ENCODE measurements around the gene GABRG3. TPM values are rescaled to one million over a fixed set of nuclear protein-coding genes. Genes with fewer than 3 reads are reported as not detected.

The GABRG3 gene
- total RNA-seq, 1 experiment from 2014 or later = not detected

DNA sequence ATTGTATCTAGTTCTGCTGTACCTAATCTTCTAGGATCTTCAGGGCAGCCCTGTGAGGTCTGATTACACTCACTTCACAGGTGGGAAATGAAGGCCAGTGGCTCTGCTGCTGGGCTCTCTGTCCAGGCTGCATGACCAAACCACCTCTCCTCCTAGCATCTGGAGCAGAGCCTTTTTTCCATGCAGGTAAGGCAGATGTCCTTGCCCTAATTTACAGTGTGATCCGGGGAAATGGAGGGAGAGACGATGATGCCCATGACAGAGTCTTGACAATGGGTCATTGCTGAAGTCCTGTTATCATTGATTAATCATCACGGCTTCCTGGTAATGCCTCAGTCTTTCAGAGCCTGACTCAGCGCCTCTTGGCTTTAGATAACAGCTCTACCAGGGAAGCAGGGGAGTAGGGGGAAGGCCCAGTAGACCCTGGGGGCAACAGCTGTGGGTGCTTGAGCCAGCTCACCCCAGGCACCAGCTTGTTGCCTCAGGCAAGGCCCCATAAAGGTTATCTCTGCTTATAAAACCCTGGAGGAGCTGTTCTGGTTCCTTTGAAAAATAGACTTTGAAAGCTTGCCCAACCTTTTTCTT, 153.4 kb downstream of the GABRG3 start:
- Histone ChIP-seq H3K79me2 (ENCODE audit: insufficient read depth, low read length) (no peaks in the 10 kb centered on the region), H3K4me2 (ENCODE audit: low read length) (no peak overlapping the region), H3K9me2 (ENCODE audit: insufficient read depth) (no peaks in the 10 kb centered on the region), H3K36me3 (ENCODE audit: control insufficient read depth in 1 of 2, insufficient read depth in 2 of 2, low read length in 2 of 2) (no peaks in the 10 kb centered on the region), H3K4me3 (replicated peaks in 1 of 2; ENCODE audit: low read depth in 1 of 2, low read length in 2 of 2) (no peak overlapping the region), H2AFZ (ENCODE audit: low read depth, low read length, poor library complexity, severe bottlenecking) (no peak overlapping the region), H3K27ac (ENCODE audit: low read depth, low read length) (no peak overlapping the region), H3K4me1 (ENCODE audit: control insufficient read depth in 1 of 2, insufficient read depth in 2 of 2, low read length in 2 of 2) (no peaks in the 10 kb centered on the region), H4K20me1 (ENCODE audit: insufficient read depth) (no peaks in the 10 kb centered on the region), H3K27me3 (ENCODE audit: insufficient read depth, low read length) (no peaks in the 10 kb centered on the region), H3K9me3 (ENCODE audit: control insufficient read depth in 1 of 2, insufficient read depth in 1 of 2, low read depth in 1 of 2, low read length in 2 of 2) (peaks cover 29 to 50% of the 10 kb centered on the region in 2 experiments; a peak in 2 of 4 replicates), H3K9ac (ENCODE audit: low read length) (no peak overlapping the region)
- DNase-seq (ENCODE audit: low read depth, low spot score) (no peak), ATAC-seq (no peak)
- no peak for TF ChIP-seq CEBPB (IDR thresholded peaks at IDR 0.05; ENCODE audit: low read depth)
- TF ChIP-seq, protein P1, sequence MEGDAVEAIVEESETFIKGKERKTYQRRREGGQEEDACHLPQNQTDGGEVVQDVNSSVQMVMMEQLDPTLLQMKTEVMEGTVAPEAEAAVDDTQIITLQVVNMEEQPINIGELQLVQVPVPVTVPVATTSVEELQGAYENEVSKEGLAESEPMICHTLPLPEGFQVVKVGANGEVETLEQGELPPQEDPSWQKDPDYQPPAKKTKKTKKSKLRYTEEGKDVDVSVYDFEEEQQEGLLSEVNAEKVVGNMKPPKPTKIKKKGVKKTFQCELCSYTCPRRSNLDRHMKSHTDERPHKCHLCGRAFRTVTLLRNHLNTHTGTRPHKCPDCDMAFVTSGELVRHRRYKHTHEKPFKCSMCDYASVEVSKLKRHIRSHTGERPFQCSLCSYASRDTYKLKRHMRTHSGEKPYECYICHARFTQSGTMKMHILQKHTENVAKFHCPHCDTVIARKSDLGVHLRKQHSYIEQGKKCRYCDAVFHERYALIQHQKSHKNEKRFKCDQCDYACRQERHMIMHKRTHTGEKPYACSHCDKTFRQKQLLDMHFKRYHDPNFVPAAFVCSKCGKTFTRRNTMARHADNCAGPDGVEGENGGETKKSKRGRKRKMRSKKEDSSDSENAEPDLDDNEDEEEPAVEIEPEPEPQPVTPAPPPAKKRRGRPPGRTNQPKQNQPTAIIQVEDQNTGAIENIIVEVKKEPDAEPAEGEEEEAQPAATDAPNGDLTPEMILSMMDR (IDR thresholded peaks at IDR 0.05 in 2 of 3, conservative IDR thresholded peaks at IDR 0.05 in 1 of 3; ENCODE audit: borderline replicate concordance in 1 of 3, insufficient read depth in 1 of 3, low read depth in 2 of 3, low read length in 2 of 3) = no peak
- no peak for TF ChIP-seq ZNF274 (IDR thresholded peaks at IDR 0.05; ENCODE audit: low read depth, low read length)
- TF ChIP-seq, protein P2, sequence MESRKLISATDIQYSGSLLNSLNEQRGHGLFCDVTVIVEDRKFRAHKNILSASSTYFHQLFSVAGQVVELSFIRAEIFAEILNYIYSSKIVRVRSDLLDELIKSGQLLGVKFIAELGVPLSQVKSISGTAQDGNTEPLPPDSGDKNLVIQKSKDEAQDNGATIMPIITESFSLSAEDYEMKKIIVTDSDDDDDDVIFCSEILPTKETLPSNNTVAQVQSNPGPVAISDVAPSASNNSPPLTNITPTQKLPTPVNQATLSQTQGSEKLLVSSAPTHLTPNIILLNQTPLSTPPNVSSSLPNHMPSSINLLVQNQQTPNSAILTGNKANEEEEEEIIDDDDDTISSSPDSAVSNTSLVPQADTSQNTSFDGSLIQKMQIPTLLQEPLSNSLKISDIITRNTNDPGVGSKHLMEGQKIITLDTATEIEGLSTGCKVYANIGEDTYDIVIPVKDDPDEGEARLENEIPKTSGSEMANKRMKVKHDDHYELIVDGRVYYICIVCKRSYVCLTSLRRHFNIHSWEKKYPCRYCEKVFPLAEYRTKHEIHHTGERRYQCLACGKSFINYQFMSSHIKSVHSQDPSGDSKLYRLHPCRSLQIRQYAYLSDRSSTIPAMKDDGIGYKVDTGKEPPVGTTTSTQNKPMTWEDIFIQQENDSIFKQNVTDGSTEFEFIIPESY (IDR thresholded peaks at IDR 0.05; ENCODE audit: extremely low read depth, insufficient replicate concordance, low read length) = no peak
- TF ChIP-seq FOSL1 (IDR thresholded peaks at IDR 0.05; ENCODE audit: low read depth) = no peak
- TF ChIP-seq JUND (IDR thresholded peaks at IDR 0.05) = no peak
- TF ChIP-seq YY1 (IDR thresholded peaks at IDR 0.05; ENCODE audit: extremely low read depth, insufficient replicate concordance, low read depth, low read length) = no peak
- no peak for TF ChIP-seq ZFX (IDR thresholded peaks at IDR 0.05)
- TF ChIP-seq, protein P3, sequence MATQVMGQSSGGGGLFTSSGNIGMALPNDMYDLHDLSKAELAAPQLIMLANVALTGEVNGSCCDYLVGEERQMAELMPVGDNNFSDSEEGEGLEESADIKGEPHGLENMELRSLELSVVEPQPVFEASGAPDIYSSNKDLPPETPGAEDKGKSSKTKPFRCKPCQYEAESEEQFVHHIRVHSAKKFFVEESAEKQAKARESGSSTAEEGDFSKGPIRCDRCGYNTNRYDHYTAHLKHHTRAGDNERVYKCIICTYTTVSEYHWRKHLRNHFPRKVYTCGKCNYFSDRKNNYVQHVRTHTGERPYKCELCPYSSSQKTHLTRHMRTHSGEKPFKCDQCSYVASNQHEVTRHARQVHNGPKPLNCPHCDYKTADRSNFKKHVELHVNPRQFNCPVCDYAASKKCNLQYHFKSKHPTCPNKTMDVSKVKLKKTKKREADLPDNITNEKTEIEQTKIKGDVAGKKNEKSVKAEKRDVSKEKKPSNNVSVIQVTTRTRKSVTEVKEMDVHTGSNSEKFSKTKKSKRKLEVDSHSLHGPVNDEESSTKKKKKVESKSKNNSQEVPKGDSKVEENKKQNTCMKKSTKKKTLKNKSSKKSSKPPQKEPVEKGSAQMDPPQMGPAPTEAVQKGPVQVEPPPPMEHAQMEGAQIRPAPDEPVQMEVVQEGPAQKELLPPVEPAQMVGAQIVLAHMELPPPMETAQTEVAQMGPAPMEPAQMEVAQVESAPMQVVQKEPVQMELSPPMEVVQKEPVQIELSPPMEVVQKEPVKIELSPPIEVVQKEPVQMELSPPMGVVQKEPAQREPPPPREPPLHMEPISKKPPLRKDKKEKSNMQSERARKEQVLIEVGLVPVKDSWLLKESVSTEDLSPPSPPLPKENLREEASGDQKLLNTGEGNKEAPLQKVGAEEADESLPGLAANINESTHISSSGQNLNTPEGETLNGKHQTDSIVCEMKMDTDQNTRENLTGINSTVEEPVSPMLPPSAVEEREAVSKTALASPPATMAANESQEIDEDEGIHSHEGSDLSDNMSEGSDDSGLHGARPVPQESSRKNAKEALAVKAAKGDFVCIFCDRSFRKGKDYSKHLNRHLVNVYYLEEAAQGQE (IDR thresholded peaks at IDR 0.05; ENCODE audit: low read depth) = no peak
- TF ChIP-seq EGR1 (IDR thresholded peaks at IDR 0.05; ENCODE audit: low read depth) = no peak
- TF ChIP-seq EZH2phosphoT487 (IDR thresholded peaks at IDR 0.05; ENCODE audit: borderline replicate concordance) = no peak
- intact Hi-C loops (cut with micrococcal nuclease) = no loop called here
- RAD21 ChIA-PET (ENCODE audit: low non-redundant PET in 1 of 2, low total read pairs in 2 of 2, uncharacterized antibody in 2 of 2, unreplicated experiment in 2 of 2) = no interaction called here
- BruUV-seq (replicated peaks) = no TSS peak
- CTCF ChIA-PET = no interaction called here
- POLR2A ChIA-PET = no interaction called here

Measured in HCT116 (cell line).